HG02938 (cell line): ENCODE results near the gene LRCH1.

Source experiments
- ATAC-seq: cut with Tn5 transposase; IDR thresholded peaks from one replicate; pipeline ENCODE4 v1.9.1; 2021; ENCODE audit warnings: mild to moderate bottlenecking, moderate library complexity; ENCODE audit not compliant: unreplicated experiment

The LRCH1 gene

DNA sequence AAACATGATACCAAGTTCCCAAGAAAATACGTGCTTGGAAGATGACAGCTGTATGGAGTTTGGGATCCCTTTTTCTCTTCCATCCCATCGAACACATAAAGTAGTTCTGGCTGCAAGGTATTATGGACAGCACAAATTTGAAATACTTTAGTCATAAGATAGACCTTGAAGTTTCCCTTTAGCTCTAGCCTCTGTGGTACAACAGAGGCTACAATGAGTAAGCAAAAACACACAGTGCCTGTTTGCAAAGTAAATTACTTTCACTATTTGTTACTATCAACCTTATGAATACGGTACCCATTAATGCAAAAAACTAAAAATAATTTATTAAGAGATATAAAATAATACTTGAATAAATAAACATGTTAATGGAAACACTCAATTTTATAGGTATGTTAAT is 21.0 kb upstream of the LRCH1 start:
- no peak for ATAC-seq

DNA sequence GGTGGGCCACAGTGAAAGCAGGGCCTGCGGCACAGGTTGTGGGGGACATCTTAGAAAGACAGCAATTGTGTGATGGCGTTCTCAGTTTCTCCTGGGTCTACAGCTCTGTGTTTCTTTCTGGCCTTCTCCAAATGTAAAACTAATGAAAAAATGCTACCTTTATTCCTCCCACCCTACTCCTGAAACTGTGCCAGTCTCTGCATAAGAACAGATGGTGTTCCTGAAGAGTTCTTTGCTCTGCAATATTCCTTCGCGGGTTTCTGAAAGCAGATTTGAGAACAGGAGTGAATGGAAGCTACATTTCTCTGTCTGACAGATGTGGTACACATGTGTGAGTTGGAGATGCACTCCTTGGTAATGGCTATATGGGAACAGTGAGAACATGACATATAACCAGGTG is 18.0 kb upstream of the LRCH1 start:
- ATAC-seq: no peak

DNA sequence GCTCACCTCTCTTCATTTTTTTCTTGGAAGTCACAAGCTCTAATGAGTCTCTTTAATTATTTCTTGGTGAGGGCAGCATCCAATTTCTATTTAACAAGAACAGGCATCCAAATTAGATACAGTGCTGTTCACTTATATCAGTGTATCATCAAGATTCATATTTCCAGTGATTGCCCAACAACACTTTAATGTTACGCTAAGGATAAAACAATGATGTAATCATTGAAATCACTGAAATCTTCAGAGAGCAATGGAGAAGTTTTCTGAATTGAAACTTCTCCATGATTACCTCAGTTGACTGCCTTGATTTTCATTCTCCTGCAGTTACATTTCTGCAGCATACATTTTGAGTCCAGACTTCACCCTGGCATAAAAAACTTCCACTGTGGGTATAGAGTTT is 17.1 kb upstream of the LRCH1 start:
- ATAC-seq: no peak

DNA sequence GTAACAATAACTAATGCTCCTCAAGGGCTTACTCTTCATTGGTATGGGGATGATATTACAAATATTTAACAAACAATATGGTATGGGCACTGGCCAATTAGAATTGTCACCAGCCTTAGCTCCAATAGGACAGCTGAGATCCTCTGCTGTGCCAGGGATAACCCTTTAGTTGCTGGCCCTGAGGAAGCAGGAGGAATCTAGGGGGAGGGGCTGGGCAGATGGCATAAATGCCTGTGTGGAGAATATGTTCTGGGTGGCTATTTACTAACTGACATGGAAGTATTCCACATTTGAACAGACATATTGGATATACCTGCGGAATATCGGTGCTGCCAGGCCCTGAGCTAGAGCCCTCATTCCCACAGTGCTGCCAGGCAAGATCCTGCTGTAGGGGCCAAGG is 16.6 kb upstream of the LRCH1 start:
- no peak for ATAC-seq

- no peak for ATAC-seq
These were observed 13.7 kb upstream of the LRCH1 start for GRCh38 chr13:46539231-46539630.

DNA sequence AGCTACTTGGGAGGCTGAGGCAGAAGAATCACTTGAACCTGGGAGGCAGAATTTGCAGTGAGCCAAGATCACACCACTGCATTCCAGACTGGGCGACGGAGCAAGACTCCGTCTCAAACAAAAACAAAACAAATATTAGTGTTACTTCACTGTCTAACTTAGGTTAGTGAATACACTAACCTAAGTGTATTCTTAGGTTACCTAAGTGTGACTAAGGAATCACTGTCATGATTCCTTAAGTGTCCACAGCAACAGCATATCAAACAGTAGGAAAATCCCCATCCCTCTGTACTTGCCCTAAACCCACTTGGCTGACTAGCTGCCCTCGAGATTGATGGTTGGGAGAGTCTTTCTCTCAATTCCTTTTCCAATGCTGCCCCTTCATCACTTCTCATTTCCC is 11.8 kb upstream of the LRCH1 start:
- no peak for ATAC-seq

DNA sequence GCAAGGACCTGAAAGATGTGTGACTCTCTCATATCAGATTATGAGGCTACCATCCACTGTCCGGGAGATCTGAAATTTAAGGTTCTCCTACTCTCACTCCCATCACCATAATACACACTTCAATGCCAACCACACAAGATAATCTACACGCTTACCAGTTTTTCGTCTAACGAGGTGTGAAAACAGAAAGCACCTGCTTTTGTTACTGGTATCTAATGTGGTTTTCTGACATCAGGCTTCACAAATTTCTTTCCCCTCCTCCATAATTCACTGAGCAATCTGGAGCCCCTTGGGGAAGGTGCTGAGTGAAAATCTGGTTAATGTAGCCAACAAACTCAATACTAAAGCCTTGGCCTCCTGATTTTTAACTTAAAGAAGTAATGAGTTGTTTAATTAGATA is 10.1 kb upstream of the LRCH1 start:
- ATAC-seq: no peak

DNA sequence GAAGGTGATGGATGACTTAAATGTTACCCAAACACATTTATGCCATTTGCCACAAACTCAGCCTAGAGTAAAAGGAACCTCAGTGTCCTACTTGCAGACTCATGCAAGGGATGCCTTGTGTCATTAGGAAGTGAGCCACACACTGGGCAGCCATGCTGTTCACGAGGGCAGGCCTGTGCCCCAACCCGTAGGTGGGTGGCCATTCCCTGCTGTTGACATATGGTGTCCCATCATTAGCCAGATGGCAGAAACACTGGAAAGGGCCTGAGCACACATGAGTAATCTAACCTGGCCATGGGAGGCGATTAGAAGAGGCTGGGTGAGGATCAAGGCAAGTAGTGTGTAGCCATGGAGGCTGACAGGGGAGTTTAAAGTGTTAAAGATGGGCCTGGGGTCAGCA is 9.7 kb upstream of the LRCH1 start:
- no peak for ATAC-seq

DNA sequence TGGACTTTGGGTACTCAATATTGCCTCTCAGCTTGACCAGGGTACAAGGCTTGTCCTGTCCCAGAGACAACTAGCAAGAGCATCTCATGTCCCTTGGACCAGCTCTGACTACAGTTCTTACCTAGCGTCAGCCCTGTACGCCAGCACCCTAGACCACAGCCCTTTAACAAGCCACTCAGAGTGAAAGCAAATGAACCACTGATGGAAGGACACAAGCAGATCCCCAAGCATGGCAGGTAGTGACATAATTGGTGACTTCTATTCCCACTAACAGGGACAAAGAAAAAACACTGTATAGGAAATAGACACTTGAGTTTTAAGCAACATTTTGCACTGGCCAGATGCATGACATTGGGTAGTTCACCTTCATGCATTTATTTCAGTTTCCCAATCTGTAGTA is 8.8 kb upstream of the LRCH1 start:
- ATAC-seq: peak; percentile 75

- no peak for ATAC-seq
These were observed 8.2 kb upstream of the LRCH1 start for GRCh38 chr13:46544811-46545210.

GRCh38 chr13:46546084-46546768 is 6.7 kb upstream of the LRCH1 start:
- no peak for ATAC-seq

DNA sequence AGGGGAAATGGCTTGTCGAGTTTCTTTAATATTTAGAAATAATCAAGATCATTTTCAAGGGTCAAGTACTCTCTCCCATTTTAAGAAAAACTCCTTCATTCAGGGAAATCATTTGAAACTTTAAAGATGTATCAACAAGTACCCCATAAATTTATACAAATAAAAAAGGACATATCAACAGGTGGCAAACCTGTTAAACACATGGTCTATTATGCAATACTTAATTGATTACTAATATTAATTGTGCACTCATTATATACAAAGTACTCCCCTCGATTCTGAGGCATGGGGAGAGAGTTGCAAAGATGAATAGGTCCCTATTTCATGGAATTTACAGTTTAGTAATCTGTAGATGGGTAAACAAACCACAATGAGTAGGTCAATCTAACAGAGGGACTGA is 2.1 kb upstream of the LRCH1 start:
- no peak for ATAC-seq

- ATAC-seq: no peak
These were observed 1.3 kb upstream of the LRCH1 start for GRCh38 chr13:46551410-46552302.

- ATAC-seq: no peak
These were observed 677 bp upstream of the LRCH1 start for GRCh38 chr13:46552303-46552682.

DNA sequence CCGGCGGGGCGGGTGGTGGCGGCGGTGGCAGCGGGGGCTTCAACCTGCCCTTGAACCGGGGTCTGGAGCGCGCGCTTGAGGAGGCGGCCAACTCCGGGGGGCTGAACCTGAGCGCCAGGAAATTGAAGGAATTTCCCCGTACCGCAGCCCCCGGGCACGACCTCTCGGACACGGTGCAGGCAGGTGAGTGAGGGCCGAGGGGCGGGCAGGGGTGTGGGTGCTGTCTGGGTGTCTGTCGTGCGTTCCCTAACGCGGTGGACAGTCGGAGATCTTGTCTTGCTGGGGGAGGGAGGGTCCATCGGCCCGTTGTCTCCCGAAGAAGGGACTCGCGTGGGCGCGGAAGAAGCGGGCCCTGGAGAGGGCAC is 533 bp downstream of the LRCH1 start:
- peak; percentile 7 for ATAC-seq

- ATAC-seq: peak; percentile 41
These were observed 1.2 kb downstream of the LRCH1 start for GRCh38 chr13:46553886-46554858.

DNA sequence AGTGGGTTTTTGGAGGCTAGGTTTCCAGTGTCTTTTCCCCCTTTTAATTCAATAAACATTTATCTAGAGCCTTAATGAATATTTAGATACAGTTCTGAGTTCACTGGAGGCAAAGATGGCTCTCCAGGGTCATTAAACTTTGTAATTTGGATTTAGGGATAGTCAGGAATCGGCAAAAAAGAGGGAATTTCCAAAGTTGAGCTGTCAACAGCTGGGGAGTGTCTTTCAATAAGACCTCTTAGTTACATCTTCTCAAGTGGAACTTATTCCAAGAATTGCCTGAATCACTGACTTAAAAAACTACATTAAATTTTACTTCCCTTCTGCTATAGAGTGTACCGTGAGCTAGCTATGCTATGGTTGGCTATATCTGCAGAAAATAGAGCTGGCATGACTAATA is 2.0 kb downstream of the LRCH1 start:
- no peak for ATAC-seq

DNA sequence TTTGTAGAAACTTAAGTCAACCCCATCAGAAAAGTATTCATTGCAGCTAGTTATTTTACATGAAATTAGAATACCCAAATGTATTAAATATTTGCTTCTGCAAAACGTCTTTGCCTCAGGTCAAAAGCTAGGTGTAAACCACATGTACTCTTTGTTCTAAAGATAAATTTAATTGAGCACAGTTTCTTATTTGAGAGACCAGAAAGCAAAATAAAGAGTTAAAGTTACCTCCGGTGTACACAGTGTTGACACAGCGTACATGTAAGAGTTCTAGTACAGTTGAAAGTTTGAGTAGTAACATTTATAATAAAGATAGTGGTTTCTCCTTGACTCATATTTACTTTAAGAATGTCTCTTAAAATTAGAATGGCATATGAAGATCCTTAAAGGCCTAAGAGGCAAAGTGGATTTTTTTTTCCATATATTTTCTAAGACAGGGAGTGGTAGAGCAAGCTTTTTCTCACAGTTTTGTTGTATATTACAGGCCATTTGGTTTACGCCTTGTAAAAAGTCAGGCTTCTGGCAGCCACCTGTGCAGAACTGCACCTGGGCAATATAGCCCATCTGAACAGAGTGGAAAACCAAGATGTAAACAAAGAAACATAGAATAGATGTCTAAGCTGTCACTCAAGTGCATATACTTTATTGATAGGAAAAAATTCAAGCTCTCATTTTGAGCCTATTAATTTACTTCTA is 2.9 kb downstream of the LRCH1 start:
- no peak for ATAC-seq

GRCh38 chr13:46556418-46556779 is 3.4 kb downstream of the LRCH1 start:
- ATAC-seq: no peak

DNA sequence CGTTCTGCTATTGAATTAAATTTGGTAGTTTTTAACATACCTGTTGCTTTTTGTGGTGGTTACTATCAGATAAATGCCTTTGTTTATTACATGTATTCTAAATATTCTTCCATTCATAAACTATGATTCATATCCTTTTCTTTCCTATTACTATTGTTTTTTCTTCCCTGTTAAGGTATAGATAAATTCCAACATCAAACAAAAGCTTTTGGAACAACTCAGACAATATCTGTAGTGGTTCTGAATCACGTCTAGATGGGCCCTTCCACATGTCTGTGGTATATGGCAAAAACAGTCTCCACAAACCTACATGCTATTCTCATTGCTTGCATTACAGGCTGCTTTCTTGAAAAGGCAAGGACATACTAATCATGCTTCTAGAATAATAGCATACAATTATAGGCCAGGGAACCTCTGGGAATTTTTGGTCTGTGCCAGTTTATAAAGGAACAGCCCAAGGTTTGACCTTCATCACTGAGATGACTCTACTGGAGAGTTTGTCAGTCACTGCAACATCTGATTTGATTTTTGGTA is 6.4 kb downstream of the LRCH1 start:
- no peak for ATAC-seq

- ATAC-seq: no peak
These were observed 7.8 kb downstream of the LRCH1 start for GRCh38 chr13:46560778-46561177.
